Uterus (tissue), 2 donors: ENCODE data around the gene GPC2.
"Not testable (repeated sequence)": the region's sequence is repeated elsewhere in the genome, so short reads cannot be mapped to it uniquely, and the experiment has no call there.

Experiments
- CTCF ChIP-seq, 4 experiments: fragments of 200-600 bp in 2 of 4; fragments of 450-650 bp in 2 of 4; sonication (generic) in 2 of 4; IDR thresholded peaks; one replicate each; pipeline ENCODE4 v1.5.1; 2016 to 2019; ENCODE audit warnings: antibody characterized with exemption in 4 of 4, mild to moderate bottlenecking in 2 of 4, moderate library complexity in 1 of 4
- POLR2A ChIP-seq, 2 donors: fragments of 450-650 bp; IDR thresholded peaks; one replicate each; pipeline ENCODE4 v1.6.1; 2016; ENCODE audit warnings: antibody characterized with exemption in 2 of 2, mild to moderate bottlenecking in 1 of 2, moderate library complexity in 1 of 2

GRCh38 chr7:100214356-100214755 is 37.2 kb upstream of the GPC2 start:
- TF ChIP-seq CTCF, POLR2A (IDR thresholded peaks at IDR 0.05): not testable (repeated sequence)
